Caco-2 (cell line): ENCODE data around the gene DGKG. TPM values are rescaled to one million over a fixed set of nuclear protein-coding genes. Genes with fewer than 3 reads are reported as not detected.

Source experiments
- BruUV-seq: library from RNA; stranded (reverse); fragments of 400-500 nt; replicated peaks from 2 replicates; lab custom pipeline; 2021; lab: Mats Ljungman, UMichigan
- CTCF ChIA-PET: fragments of 300-600 bp; sonication (Branson Sonifier 250); formaldehyde crosslinking; loops from one replicate; lab custom pipeline; 2022; ENCODE audit warnings: antibody characterized with exemption; lab: Charles Lee
- POLR2A ChIA-PET: fragments of 300-600 bp; sonication (Branson Sonifier 250); formaldehyde crosslinking; loops from one replicate; lab custom pipeline; 2022; ENCODE audit warnings: antibody characterized with exemption; lab: Charles Lee
- DNase-seq, 2 experiments: peaks; one replicate each; pipeline versions ENCODE4 v3.0.0 to v3.0.0-alpha.2; 2020 to 2022
- H3K27me3 ChIP-seq: replicated peaks from 2 replicates; pipeline ENCODE4 v1.6.0; 2011; ENCODE audit warnings: low read length; ENCODE audit not compliant: control insufficient read depth, insufficient read depth
- H3K36me3 ChIP-seq: 2 replicates; pipeline ENCODE4 v1.5.1; 2011; ENCODE audit warnings: low read length; ENCODE audit not compliant: control insufficient read depth, insufficient read depth
- H3K4me1 ChIP-seq: fragments of 250-450 bp; sonication (Bioruptor Pico); 2 replicates; pipeline ENCODE4 v1.5.1; 2020; ENCODE audit warnings: mild to moderate bottlenecking
- H3K4me3 ChIP-seq: 2 replicates; pipeline ENCODE4 v1.5.1; 2011; ENCODE audit warnings: low read depth, mild to moderate bottlenecking, control low read depth, low read length
- H3K9me3 ChIP-seq: fragments of 250-450 bp; sonication (Bioruptor Pico); 2 replicates; pipeline ENCODE4 v1.5.1; 2020; ENCODE audit warnings: mild to moderate bottlenecking, moderate library complexity
- H3K27ac Mint-ChIP-seq: one replicate; pipeline ENCODE4 v1.8.0; 2022; ENCODE audit warnings: mixed read lengths; ENCODE audit not compliant: unreplicated experiment
- H3K27me3 Mint-ChIP-seq: one replicate; pipeline ENCODE4 v1.8.0; 2022; ENCODE audit warnings: mixed read lengths; ENCODE audit not compliant: insufficient read depth, unreplicated experiment
- H3K36me3 Mint-ChIP-seq: one replicate; pipeline ENCODE4 v1.8.0; 2022; ENCODE audit warnings: mild to moderate bottlenecking, mixed read lengths; ENCODE audit not compliant: insufficient read depth, unreplicated experiment
- H3K4me1 Mint-ChIP-seq: one replicate; pipeline ENCODE4 v1.8.0; 2022; ENCODE audit warnings: low read depth, mixed read lengths; ENCODE audit not compliant: unreplicated experiment
- H3K4me3 Mint-ChIP-seq: one replicate; pipeline ENCODE4 v1.8.0; 2022; ENCODE audit warnings: mild to moderate bottlenecking, moderate library complexity, mixed read lengths; ENCODE audit not compliant: unreplicated experiment
- H3K9me3 Mint-ChIP-seq: one replicate; pipeline ENCODE4 v1.8.0; 2022; ENCODE audit warnings: mixed read lengths; ENCODE audit not compliant: unreplicated experiment
- CTCF ChIP-seq, 2 experiments: fragments of 200-600 bp in 1 of 2; IDR thresholded peaks; 1 replicate in 1 of 2; 2 replicates in 1 of 2; pipeline versions ENCODE4 v1.5.1 to v1.8.0; 2011 to 2022; ENCODE audit warnings: antibody characterized with exemption in 1 of 2, control low read depth in 1 of 2, inconsistent platforms in 1 of 2, low read depth in 1 of 2, low read length in 1 of 2, mild to moderate bottlenecking in 1 of 2, moderate library complexity in 1 of 2; ENCODE audit not compliant: insufficient read depth in 1 of 2, severe bottlenecking in 1 of 2, unreplicated experiment in 1 of 2
- intact Hi-C: fragments of 100-400 bp; cut with micrococcal nuclease; formaldehyde crosslinking; loops from one replicate; pipeline ENCODE4 v1.10.0; 2022; ENCODE audit not compliant: unreplicated experiment
- total RNA-seq: library from RNA; stranded (reverse); gene quantifications from 2 replicates; pipeline ENCODE4 v1.2.3, GENCODE V29; 2022

DGKG gene
- total RNA-seq, 1 experiment from 2014 or later = 0.32 TPM

GRCh38 chr3:186193534-186194450 is 168.2 kb downstream of the DGKG start:
- Histone ChIP-seq H3K27me3 (no peaks in the 10 kb centered on the region), H3K4me3 (no peak overlapping the region), H3K4me1 (peaks cover 12% of the 10 kb centered on the region), H3K36me3 (no peaks in the 10 kb centered on the region), H3K9me3 (no peaks in the 10 kb centered on the region)
- intact Hi-C loops = no loop called here
- Mint-ChIP-seq H3K27me3 (no peaks in the 10 kb centered on the region), H3K9me3 (no peaks in the 10 kb centered on the region), H3K27ac (no peak overlapping the region), H3K36me3 (no peaks in the 10 kb centered on the region), H3K4me1 (peaks cover 19% of the 10 kb centered on the region), H3K4me3 (no peak overlapping the region)
- CTCF ChIA-PET = no interaction called here
- DNase-seq = no peak
- POLR2A ChIA-PET = no interaction called here
- no peak for TF ChIP-seq CTCF (IDR thresholded peaks at IDR 0.05; ENCODE audit: insufficient read depth in 1 of 2, low read depth in 1 of 2, low read length in 1 of 2, severe bottlenecking in 1 of 2, unreplicated experiment in 1 of 2)
- no TSS peak for BruUV-seq

DNA sequence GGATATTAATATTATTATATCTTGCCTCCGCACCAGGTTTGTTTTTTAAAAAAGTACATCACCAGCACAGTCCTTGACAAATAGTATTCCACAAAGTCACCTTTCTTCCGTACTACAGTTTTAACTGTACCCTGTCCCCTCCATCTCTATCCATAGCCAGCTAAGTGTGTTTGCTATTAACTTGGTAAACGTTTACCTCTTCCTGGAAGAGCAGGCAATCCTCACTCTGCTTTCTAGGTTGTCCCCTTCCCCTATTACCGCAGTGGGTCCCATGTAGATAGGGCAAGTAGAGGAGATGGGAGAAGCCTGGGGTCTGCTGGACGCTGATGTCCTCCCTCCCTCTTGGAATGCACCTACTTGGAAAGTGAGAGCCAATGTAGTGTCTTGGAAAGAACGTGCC is 169.2 kb downstream of the DGKG start:
- intact Hi-C loops = no loop called here
- Mint-ChIP-seq H3K4me1 (peaks cover 19% of the 10 kb centered on the region), H3K27me3 (no peaks in the 10 kb centered on the region), H3K4me3 (no peak overlapping the region), H3K27ac (no peak overlapping the region), H3K9me3 (no peaks in the 10 kb centered on the region), H3K36me3 (no peaks in the 10 kb centered on the region)
- H3K4me3 ChIP-seq = no peak overlapping the region
- BruUV-seq = no TSS peak
- no peak for DNase-seq
- H3K9me3 ChIP-seq = no peaks in the 10 kb centered on the region
- no peak for TF ChIP-seq CTCF (IDR thresholded peaks at IDR 0.05; ENCODE audit: insufficient read depth in 1 of 2, low read depth in 1 of 2, low read length in 1 of 2, severe bottlenecking in 1 of 2, unreplicated experiment in 1 of 2)
- H3K36me3 ChIP-seq = no peaks in the 10 kb centered on the region
- POLR2A ChIA-PET = no interaction called here
- no peaks in the 10 kb centered on the region for H3K27me3 ChIP-seq
- H3K4me1 ChIP-seq = peaks cover 12% of the 10 kb centered on the region
- CTCF ChIA-PET = no interaction called here

DNA sequence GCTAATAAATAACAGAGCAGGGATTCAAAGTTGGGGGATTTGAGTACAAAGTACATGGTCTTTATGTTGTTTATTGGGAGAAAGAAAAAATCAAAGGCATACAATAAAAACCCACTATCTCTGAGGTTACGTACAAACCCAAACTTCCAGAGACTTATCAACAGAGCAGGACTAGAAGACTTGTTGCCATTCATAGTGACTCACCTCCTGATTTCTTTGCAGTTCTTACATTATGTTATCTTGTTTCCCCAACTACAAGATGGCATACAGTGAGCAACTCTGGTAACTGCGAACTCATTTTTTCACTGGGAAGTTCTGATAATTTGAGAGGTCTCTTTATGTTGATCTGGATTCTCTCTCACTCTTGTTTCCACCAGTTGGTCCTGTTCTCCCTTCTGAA is 172.5 kb downstream of the DGKG start:
- peaks cover 12% of the 10 kb centered on the region for H3K4me1 ChIP-seq
- no peaks in the 10 kb centered on the region for H3K36me3 Mint-ChIP-seq
- CTCF ChIA-PET = no interaction called here
- H3K36me3 ChIP-seq = no peaks in the 10 kb centered on the region
- H3K4me1 Mint-ChIP-seq = peaks cover 19% of the 10 kb centered on the region
- POLR2A ChIA-PET = no interaction called here
- no peaks in the 10 kb centered on the region for H3K27me3 Mint-ChIP-seq
- no peak for TF ChIP-seq CTCF (IDR thresholded peaks at IDR 0.05; ENCODE audit: insufficient read depth in 1 of 2, low read depth in 1 of 2, low read length in 1 of 2, severe bottlenecking in 1 of 2, unreplicated experiment in 1 of 2)
- no peak overlapping the region for H3K4me3 Mint-ChIP-seq
- H3K9me3 Mint-ChIP-seq = no peaks in the 10 kb centered on the region
- no peaks in the 10 kb centered on the region for H3K9me3 ChIP-seq
- H3K4me3 ChIP-seq = no peak overlapping the region
- no TSS peak for BruUV-seq
- no peaks in the 10 kb centered on the region for H3K27me3 ChIP-seq
- intact Hi-C loops = no loop called here
- DNase-seq = no peak
- H3K27ac Mint-ChIP-seq = no peak overlapping the region
